ENCODE results near the gene CUBN.

DNA sequence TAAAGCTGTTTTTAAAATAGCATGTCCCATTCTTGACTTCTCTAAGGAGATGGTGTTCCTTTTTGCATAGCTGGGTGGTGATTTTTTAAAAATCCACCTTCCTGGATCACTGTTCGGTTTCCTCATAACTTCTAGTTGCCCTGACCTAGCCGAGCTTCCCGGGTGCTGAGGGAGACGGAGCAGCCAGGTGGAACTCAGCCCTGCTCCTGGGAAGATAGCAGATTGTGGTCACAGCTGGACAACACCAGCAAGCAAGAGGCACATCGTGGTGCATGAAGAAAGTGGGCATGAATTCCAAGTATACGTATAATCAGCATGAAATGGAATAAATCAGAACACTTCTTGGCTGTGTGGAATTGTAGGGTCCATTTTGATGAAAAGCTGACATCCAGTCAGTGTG lies 238.9 kb downstream of the CUBN start:
- no peak for TF ChIP-seq CTCF (IDR thresholded peaks at IDR 0.05)
- TF ChIP-seq ZFX (IDR thresholded peaks at IDR 0.05; ENCODE audit: borderline replicate concordance) = no peak

Measured in 22Rv1 (cell line).